GM08714 (cell line): Measurements from ENCODE around the gene KCTD17.

Experiments
- H3K4me3 ChIP-seq: fragments of 200-500 bp; sonication (Bioruptor generic); 2 replicates; pipeline ENCODE4 v1.5.1; 2014; ENCODE audit warnings: mild to moderate bottlenecking, low read length, inconsistent platforms
- ZNF274 ChIP-seq: IDR thresholded peaks from 2 replicates; pipeline ENCODE4 v1.6.1; 2012; ENCODE audit warnings: mild to moderate bottlenecking, low read depth, low read length

KCTD17 gene

GRCh38 chr22:37044634-37045625 lies 6.6 kb upstream of the KCTD17 start:
- no peak for TF ChIP-seq ZNF274
- H3K4me3 ChIP-seq = no peak overlapping the region

- TF ChIP-seq ZNF274 = no peak
- no peak overlapping the region for H3K4me3 ChIP-seq
Observed at GRCh38 chr22:37045958-37046357, 5.6 kb upstream of the KCTD17 start.

GRCh38 chr22:37046589-37046988 lies 5.0 kb upstream of the KCTD17 start:
- no peak overlapping the region for H3K4me3 ChIP-seq
- no peak for TF ChIP-seq ZNF274

- no peak for TF ChIP-seq ZNF274
- no peak overlapping the region for H3K4me3 ChIP-seq
Observed at GRCh38 chr22:37047006-37047405, 4.5 kb upstream of the KCTD17 start.

GRCh38 chr22:37048133-37048532 lies 3.4 kb upstream of the KCTD17 start:
- no peak overlapping the region for H3K4me3 ChIP-seq
- no peak for TF ChIP-seq ZNF274

GRCh38 chr22:37049224-37049623 lies 2.3 kb upstream of the KCTD17 start:
- TF ChIP-seq ZNF274 = no peak
- no peak overlapping the region for H3K4me3 ChIP-seq

GRCh38 chr22:37050913-37051312 lies 629 bp upstream of the KCTD17 start:
- no peak overlapping the region for H3K4me3 ChIP-seq
- no peak for TF ChIP-seq ZNF274

- TF ChIP-seq ZNF274 = no peak
- peak overlapping the region; percentile 82; the same call in 1 of the 2 replicates for H3K4me3 ChIP-seq
Observed at GRCh38 chr22:37052386-37053309, 1.1 kb downstream of the KCTD17 start.

- H3K4me3 ChIP-seq = no peak overlapping the region
- no peak for TF ChIP-seq ZNF274
Observed at GRCh38 chr22:37053310-37054055, 1.9 kb downstream of the KCTD17 start.

- H3K4me3 ChIP-seq = no peak overlapping the region
- no peak for TF ChIP-seq ZNF274
Observed at GRCh38 chr22:37054056-37054395, 2.5 kb downstream of the KCTD17 start.

- no peak for TF ChIP-seq ZNF274
- H3K4me3 ChIP-seq = no peak overlapping the region
Observed at GRCh38 chr22:37054600-37055365, 3.2 kb downstream of the KCTD17 start.

GRCh38 chr22:37056246-37056645 lies 4.7 kb downstream of the KCTD17 start:
- no peak for TF ChIP-seq ZNF274
- H3K4me3 ChIP-seq = no peak overlapping the region

- H3K4me3 ChIP-seq = no peak overlapping the region
- TF ChIP-seq ZNF274 = no peak
Observed at GRCh38 chr22:37057226-37057625, 5.7 kb downstream of the KCTD17 start.

- TF ChIP-seq ZNF274 = no peak
- H3K4me3 ChIP-seq = no peak overlapping the region
Observed at GRCh38 chr22:37057796-37058510, 6.4 kb downstream of the KCTD17 start.
